Measurements from ENCODE around the gene ZFY.
"Not testable (repeated sequence)": the region's sequence is repeated elsewhere in the genome, so short reads cannot be mapped to it uniquely, and the experiment has no call there.

Gene ZFY

GRCh38 chrY:2979283-2979682 lies 44.1 kb downstream of the ZFY start:
- DNase-seq: no peak

GRCh38 chrY:2984491-2984890 lies 49.3 kb downstream of the ZFY start:
- no peak for DNase-seq

- not testable (repeated sequence) for DNase-seq
Measured at GRCh38 chrY:2987178-2987577, 52.0 kb downstream of the ZFY start.

- not testable (repeated sequence) for DNase-seq
Measured at GRCh38 chrY:2997369-2997768, 62.2 kb downstream of the ZFY start.

GRCh38 chrY:3002190-3002589 lies 67.0 kb downstream of the ZFY start:
- DNase-seq: no peak

- peak; percentile 8 to 10 for DNase-seq
Measured at GRCh38 chrY:3002680-3003515, 67.7 kb downstream of the ZFY start.

- DNase-seq: peak in 1 of 2 experiments; percentile 14
Measured at GRCh38 chrY:3003516-3003830, 68.3 kb downstream of the ZFY start.

- DNase-seq: peak; percentile 29 to 59
Measured at GRCh38 chrY:3003846-3004245, 68.7 kb downstream of the ZFY start.

GRCh38 chrY:3006031-3006430 lies 70.8 kb downstream of the ZFY start:
- not testable (repeated sequence) for DNase-seq

GRCh38 chrY:3007967-3008366 lies 72.8 kb downstream of the ZFY start:
- DNase-seq: no peak

GRCh38 chrY:3012226-3012625 lies 77.0 kb downstream of the ZFY start:
- DNase-seq: no peak

- no peak for DNase-seq
Measured at GRCh38 chrY:3016594-3016993, 81.4 kb downstream of the ZFY start.

GRCh38 chrY:3018546-3018945 lies 83.4 kb downstream of the ZFY start:
- DNase-seq: no peak

GRCh38 chrY:3019584-3019983 lies 84.4 kb downstream of the ZFY start:
- peak in 1 of 2 experiments; percentile 10 for DNase-seq

- DNase-seq: no peak
Measured at GRCh38 chrY:3021176-3021575, 86.0 kb downstream of the ZFY start.

GRCh38 chrY:3023606-3024005 lies 88.4 kb downstream of the ZFY start:
- no peak for DNase-seq

- no peak for DNase-seq
Measured at GRCh38 chrY:3025357-3025756, 90.2 kb downstream of the ZFY start.
